B cell (primary cell): Measurements from ENCODE around the gene EMP1. TPM values are rescaled to one million over a fixed set of nuclear protein-coding genes. Genes with fewer than 3 reads are reported as not detected.

Source experiments
- ATAC-seq: fragments of 200-7000 bp; cut with Tn5 transposase; one replicate; pipeline ENCODE4 v1.10.0; 2021; ENCODE audit warnings: low read depth, mild to moderate bottlenecking, moderate number of reproducible peaks, moderate library complexity
- CTCF ChIA-PET: fragments of 350-600 bp; sonication (Branson Sonifier 250); formaldehyde crosslinking; loops from one replicate; lab custom pipeline; 2021; ENCODE audit warnings: antibody characterized with exemption, inconsistent platforms; lab: Charles Lee
- POLR2A ChIA-PET: fragments of 350-600 bp; sonication (Branson Sonifier 250); formaldehyde crosslinking; loops from one replicate; lab custom pipeline; 2021; ENCODE audit warnings: antibody characterized with exemption; lab: Charles Lee
- DNase-seq: peaks from one replicate; pipeline ENCODE4 v3.0.0; 2013
- H2AFZ ChIP-seq: 2 replicates; pipeline ENCODE4 v1.6.1; 2012; ENCODE audit warnings: mild to moderate bottlenecking, low read depth, low read length; ENCODE audit not compliant: insufficient read depth, poor library complexity, severe bottlenecking
- H3K27ac ChIP-seq, 2 donors: 1 replicate in 1 of 2; 2 replicates in 1 of 2; pipeline ENCODE4 v1.5.1; 2012 to 2013; ENCODE audit warnings: low read length in 2 of 2, mild to moderate bottlenecking in 2 of 2, moderate library complexity in 1 of 2
- H3K27me3 ChIP-seq, 4 experiments: fragments of 200-600 bp in 1 of 4; sonication (generic) in 1 of 4; replicated peaks in 1 of 4; 1 replicate in 2 of 4; 2 replicates in 2 of 4; pipeline versions ENCODE4 v1.6.1 to v1.7.0; 2013 to 2016; ENCODE audit warnings: low read length in 3 of 4, mild to moderate bottlenecking in 2 of 4, mixed read lengths in 1 of 4, moderate library complexity in 1 of 4; ENCODE audit not compliant: insufficient read depth in 4 of 4, control insufficient read depth in 3 of 4; ENCODE audit errors: control extremely low read depth in 1 of 4
- H3K36me3 ChIP-seq, 2 experiments: replicated peaks in 1 of 2; 1 replicate in 1 of 2; 2 replicates in 1 of 2; pipeline versions ENCODE4 v1.6.1 to v1.7.1; 2013; ENCODE audit warnings: low read length in 1 of 2; ENCODE audit not compliant: insufficient read depth in 2 of 2, control insufficient read depth in 1 of 2; ENCODE audit errors: control extremely low read depth in 1 of 2, extremely low read depth in 1 of 2
- H3K4me1 ChIP-seq, 2 donors: fragments of 200-600 bp in 1 of 2; sonication (generic) in 1 of 2; 1 replicate in 1 of 2; 2 replicates in 1 of 2; pipeline versions ENCODE4 v1.5.1 to v1.6.1; 2013 to 2017; ENCODE audit warnings: low read length in 2 of 2; ENCODE audit not compliant: control insufficient read depth in 2 of 2, insufficient read depth in 2 of 2
- H3K4me2 ChIP-seq: replicated peaks from 2 replicates; pipeline ENCODE3; 2012; ENCODE audit warnings: mild to moderate bottlenecking, low read depth, low read length; ENCODE audit not compliant: poor library complexity, severe bottlenecking
- H3K4me3 ChIP-seq, 5 experiments: fragments of 200-600 bp in 1 of 5; sonication (generic) in 1 of 5; 1 replicate in 3 of 5; 2 replicates in 2 of 5; pipeline versions ENCODE4 v1.5.1 to v1.7.0; 2011 to 2016; ENCODE audit warnings: low read length in 4 of 5, mild to moderate bottlenecking in 4 of 5, low read depth in 2 of 5, control low read depth in 1 of 5, moderate library complexity in 1 of 5; ENCODE audit not compliant: insufficient read depth in 1 of 5; ENCODE audit errors: control extremely low read depth in 1 of 5, extremely low read depth in 1 of 5
- H3K79me2 ChIP-seq: fragments of 200-600 bp; sonication (generic); one replicate; pipeline ENCODE4 v1.6.0; 2016; ENCODE audit warnings: low read length; ENCODE audit not compliant: control insufficient read depth, insufficient read depth
- H3K9ac ChIP-seq: fragments of 200-600 bp; sonication (generic); 2 replicates; pipeline ENCODE4 v1.6.1; 2017; ENCODE audit warnings: mild to moderate bottlenecking, low read length, moderate library complexity
- H3K9me3 ChIP-seq, 3 donors: one replicate each; pipeline versions ENCODE4 v1.6.1 to v1.7.1; 2013; ENCODE audit warnings: low read length in 2 of 3; ENCODE audit not compliant: control insufficient read depth in 2 of 3, insufficient read depth in 1 of 3; ENCODE audit errors: control extremely low read depth in 1 of 3
- H4K20me1 ChIP-seq: 2 replicates; pipeline ENCODE4 v1.6.0; 2012; ENCODE audit warnings: mild to moderate bottlenecking, low read length; ENCODE audit not compliant: insufficient read depth, control insufficient read depth, poor library complexity, severe bottlenecking
- H3K27ac Mint-ChIP-seq: one replicate; pipeline ENCODE4 v1.8.0; 2021; ENCODE audit warnings: mixed read lengths
- H3K27me3 Mint-ChIP-seq: one replicate; pipeline ENCODE4 v1.8.0; 2021; ENCODE audit warnings: mixed read lengths
- H3K4me1 Mint-ChIP-seq: one replicate; pipeline ENCODE4 v1.8.0; 2021; ENCODE audit warnings: mixed read lengths
- H3K4me3 Mint-ChIP-seq: one replicate; pipeline ENCODE4 v1.8.0; 2021; ENCODE audit warnings: mixed read lengths
- H3K9me3 Mint-ChIP-seq: one replicate; pipeline ENCODE4 v1.8.0; 2022; ENCODE audit warnings: mixed read lengths; ENCODE audit not compliant: insufficient read depth
- CTCF ChIP-seq: fragments of 200-600 bp; IDR thresholded peaks from one replicate; pipeline ENCODE4 v1.8.0; 2022; ENCODE audit warnings: antibody characterized with exemption, mild to moderate bottlenecking
- EZH2 ChIP-seq: IDR thresholded peaks from 2 replicates; pipeline ENCODE4 v1.6.1; 2012; ENCODE audit warnings: borderline replicate concordance, low read depth, mild to moderate bottlenecking, moderate library complexity, low read length; ENCODE audit not compliant: insufficient read depth, poor library complexity, severe bottlenecking
- WGBS: methylation state at CpG from one replicate; pipeline ENCODE4 v1.1.5; 2013; ENCODE audit warnings: missing lambda C conversion rate; ENCODE audit not compliant: insufficient coverage; 5-methylcytosine and 5-hydroxymethylcytosine counted together
- intact Hi-C: fragments of 100-400 bp; cut with micrococcal nuclease; formaldehyde crosslinking; loops from one replicate; pipeline ENCODE4 v1.10.0; 2022
- polyA plus RNA-seq: library from polyadenylated mRNA; depleted of rRNA; stranded (reverse); fragments of >200 nt; gene quantifications from 2 replicates; pipeline ENCODE4 v1.2.3, GENCODE V29; 2012
- total RNA-seq, 2 donors: library from RNA; stranded (reverse); fragments of 120-200 nt in 1 of 2; gene quantifications; 1 replicate in 1 of 2; 2 replicates in 1 of 2; pipeline versions ENCODE4 v1.2.3 to v1.2.4, GENCODE V29; 2013 to 2022

Gene EMP1
- total and polyA plus RNA-seq, 2 donors (not counting 1 experiment from before 2014, with no cell fraction given): 0.07 to 0.64 TPM

- peaks cover 21% of the 10 kb centered on the region for H3K4me1 Mint-ChIP-seq
- no peak for TF ChIP-seq CTCF
- no peak for TF ChIP-seq EZH2
- H2AFZ ChIP-seq: no peak overlapping the region
- 77% methylated on average over 7 of the region's 12 CpGs for WGBS
- CTCF ChIA-PET: interaction anchor here (1.4 kb wide), 1 partner anchor 64 kb away, joined by 3 read pairs; no protein-coding TSS in a partner anchor
- H3K4me3 ChIP-seq: no peak overlapping the region
- H3K27me3 ChIP-seq: peaks cover 0 to 3% (median 0%) of the 10 kb centered on the region in 4 experiments
- H3K9ac ChIP-seq: no peak overlapping the region
- no peaks in the 10 kb centered on the region for H3K9me3 ChIP-seq
- H3K9me3 Mint-ChIP-seq: no peaks in the 10 kb centered on the region
- H3K4me3 Mint-ChIP-seq: no peak overlapping the region
- DNase-seq (no peak), ATAC-seq (no peak)
- H3K4me2 ChIP-seq: no peak overlapping the region
- H3K4me1 ChIP-seq: peaks cover 12 to 13% of the 10 kb centered on the region in 2 donors
- H3K27me3 Mint-ChIP-seq: peaks cover 24% of the 10 kb centered on the region
- no peak overlapping the region for H3K27ac Mint-ChIP-seq
- H4K20me1 ChIP-seq: no peaks in the 10 kb centered on the region
- intact Hi-C loops: no loop called here
- no peaks in the 10 kb centered on the region for H3K79me2 ChIP-seq
- no peak overlapping the region for H3K27ac ChIP-seq
- no peaks in the 10 kb centered on the region for H3K36me3 ChIP-seq
- POLR2A ChIA-PET: no interaction called here
Measured at GRCh38 chr12:13147688-13148484, 48.6 kb upstream of the EMP1 start.

GRCh38 chr12:13148485-13148847 is 48.1 kb upstream of the EMP1 start:
- no peak overlapping the region for H3K4me2 ChIP-seq
- no peak overlapping the region for H3K4me3 Mint-ChIP-seq
- no peaks in the 10 kb centered on the region for H3K9me3 Mint-ChIP-seq
- ChIA-PET POLR2A (no interaction called here), CTCF (interaction anchor here (1.4 kb wide), 1 partner anchor 63 kb away, joined by 3 read pairs; no protein-coding TSS in a partner anchor)
- WGBS: 100% methylated on average over 1 of the region's 3 CpGs
- H3K79me2 ChIP-seq: no peaks in the 10 kb centered on the region
- DNase-seq (no peak), ATAC-seq (no peak)
- no peaks in the 10 kb centered on the region for H3K9me3 ChIP-seq
- no peak overlapping the region for H2AFZ ChIP-seq
- peaks cover 24% of the 10 kb centered on the region for H3K27me3 Mint-ChIP-seq
- H4K20me1 ChIP-seq: no peaks in the 10 kb centered on the region
- no peak overlapping the region for H3K27ac ChIP-seq
- intact Hi-C loops: no loop called here
- no peak overlapping the region for H3K9ac ChIP-seq
- peaks cover 0 to 3% (median 0%) of the 10 kb centered on the region in 4 experiments for H3K27me3 ChIP-seq
- peaks cover 21% of the 10 kb centered on the region for H3K4me1 Mint-ChIP-seq
- H3K27ac Mint-ChIP-seq: no peak overlapping the region
- TF ChIP-seq EZH2: no peak
- TF ChIP-seq CTCF: no peak
- H3K4me1 ChIP-seq: peaks cover 12 to 13% of the 10 kb centered on the region in 2 donors
- H3K4me3 ChIP-seq: no peak overlapping the region
- H3K36me3 ChIP-seq: no peaks in the 10 kb centered on the region
